Loucy (cell line): Measurements from ENCODE around the gene CAMTA1.

Experiments used
- H2AFZ ChIP-seq: fragments of 200-600 bp; sonication (generic); 2 replicates; pipeline ENCODE4 v1.6.0; 2016; ENCODE audit warnings: antibody characterized with exemption, mild to moderate bottlenecking, low read length, moderate library complexity
- H3F3A ChIP-seq: fragments of 200-600 bp; 2 replicates; pipeline ENCODE4 v1.6.0; 2016; ENCODE audit warnings: antibody characterized with exemption, low read depth, mild to moderate bottlenecking
- H3K27me3 ChIP-seq: fragments of 200-600 bp; sonication (generic); 2 replicates; pipeline ENCODE4 v1.6.1; 2014; ENCODE audit warnings: low read length, mild to moderate bottlenecking; ENCODE audit not compliant: insufficient read depth, poor library complexity, severe bottlenecking
- H3K36me3 ChIP-seq: fragments of 200-600 bp; sonication (generic); 2 replicates; pipeline ENCODE4 v1.6.1; 2016; ENCODE audit warnings: low read length; ENCODE audit not compliant: insufficient read depth
- H3K4me1 ChIP-seq: fragments of 200-600 bp; sonication (generic); 2 replicates; pipeline ENCODE4 v1.5.1; 2014; ENCODE audit warnings: low read length, mild to moderate bottlenecking; ENCODE audit not compliant: insufficient read depth, poor library complexity, severe bottlenecking
- H3K4me2 ChIP-seq: fragments of 200-600 bp; sonication (generic); 2 replicates; pipeline ENCODE4 v1.6.0; 2014; ENCODE audit warnings: antibody characterized with exemption, low read length, low read depth, mild to moderate bottlenecking; ENCODE audit not compliant: poor library complexity, severe bottlenecking
- H3K4me3 ChIP-seq: fragments of 200-600 bp; sonication (generic); 2 replicates; pipeline ENCODE4 v1.5.1; 2014; ENCODE audit warnings: low read length, mild to moderate bottlenecking, mixed read lengths; ENCODE audit not compliant: poor library complexity, severe bottlenecking
- H3K79me2 ChIP-seq: fragments of 200-600 bp; sonication (generic); 2 replicates; pipeline ENCODE4 v1.6.1; 2014; ENCODE audit warnings: low read length; ENCODE audit not compliant: insufficient read depth
- H3K9ac ChIP-seq: fragments of 200-600 bp; sonication (generic); 2 replicates; pipeline ENCODE4 v1.6.0; 2014; ENCODE audit warnings: mild to moderate bottlenecking, low read depth, low read length, moderate library complexity; ENCODE audit not compliant: poor library complexity, severe bottlenecking
- H3K9me2 ChIP-seq: fragments of 200-600 bp; sonication (generic); replicated peaks from 2 replicates; pipeline ENCODE4 v1.6.1; 2016; ENCODE audit warnings: low read depth, low read length, mixed read lengths
- H3K9me3 ChIP-seq: fragments of 200-600 bp; sonication (generic); 2 replicates; pipeline ENCODE4 v1.6.1; 2014; ENCODE audit warnings: mild to moderate bottlenecking, antibody characterized with exemption, low read length, low read depth; ENCODE audit not compliant: insufficient read depth
- H4K20me1 ChIP-seq: fragments of 200-600 bp; sonication (generic); 2 replicates; pipeline ENCODE4 v1.6.0; 2014; ENCODE audit warnings: antibody characterized with exemption, low read length, mild to moderate bottlenecking; ENCODE audit not compliant: insufficient read depth, poor library complexity, severe bottlenecking
- CTCF ChIP-seq: fragments of 200-600 bp; sonication (generic); conservative IDR thresholded peaks from 2 replicates; pipeline ENCODE4 v1.5.1; 2014; ENCODE audit warnings: mild to moderate bottlenecking, antibody characterized with exemption, low read length
- EZH2phosphoT487 ChIP-seq: fragments of 200-600 bp; IDR thresholded peaks from 2 replicates; pipeline ENCODE4 v1.6.1; 2018; ENCODE audit warnings: antibody characterized with exemption, mild to moderate bottlenecking, moderate library complexity, borderline replicate concordance

The CAMTA1 gene

GRCh38 chr1:7220007-7220406, 434.8 kb downstream of the CAMTA1 start:
- Histone ChIP-seq H2AFZ (no peak overlapping the region), H3K4me1 (no peaks in the 10 kb centered on the region), H3K4me3 (no peak overlapping the region), H3K27me3 (no peaks in the 10 kb centered on the region), H3K36me3 (no peaks in the 10 kb centered on the region), H3K9me3 (no peaks in the 10 kb centered on the region), H3K9me2 (no peaks in the 10 kb centered on the region), H3K4me2 (no peak overlapping the region), H4K20me1 (no peaks in the 10 kb centered on the region), H3K9ac (no peak overlapping the region), H3K79me2 (no peaks in the 10 kb centered on the region), H3F3A (no peaks in the 10 kb centered on the region)
- TF ChIP-seq EZH2phosphoT487 (no peak), CTCF (no peak)

- Histone ChIP-seq H3K9me3 (no peaks in the 10 kb centered on the region), H3K4me3 (no peak overlapping the region), H2AFZ (no peak overlapping the region), H3F3A (no peaks in the 10 kb centered on the region), H3K4me2 (no peak overlapping the region), H4K20me1 (no peaks in the 10 kb centered on the region), H3K9me2 (no peaks in the 10 kb centered on the region), H3K36me3 (no peaks in the 10 kb centered on the region), H3K79me2 (no peaks in the 10 kb centered on the region), H3K4me1 (no peaks in the 10 kb centered on the region), H3K9ac (no peak overlapping the region), H3K27me3 (no peaks in the 10 kb centered on the region)
- no peak for TF ChIP-seq CTCF
- TF ChIP-seq EZH2phosphoT487 = no peak
Observed at GRCh38 chr1:7220712-7221252, 435.5 kb downstream of the CAMTA1 start.

GRCh38 chr1:7221826-7222694, 436.8 kb downstream of the CAMTA1 start:
- no peak overlapping the region for H3K4me2 ChIP-seq
- no peaks in the 10 kb centered on the region for H3K79me2 ChIP-seq
- no peaks in the 10 kb centered on the region for H4K20me1 ChIP-seq
- H3K27me3 ChIP-seq = no peaks in the 10 kb centered on the region
- no peaks in the 10 kb centered on the region for H3K4me1 ChIP-seq
- H2AFZ ChIP-seq = no peak overlapping the region
- H3F3A ChIP-seq = no peaks in the 10 kb centered on the region
- no peak overlapping the region for H3K4me3 ChIP-seq
- TF ChIP-seq EZH2phosphoT487 (no peak), CTCF (no peak)
- no peaks in the 10 kb centered on the region for H3K36me3 ChIP-seq
- H3K9me2 ChIP-seq = no peaks in the 10 kb centered on the region
- H3K9ac ChIP-seq = no peak overlapping the region
- no peaks in the 10 kb centered on the region for H3K9me3 ChIP-seq
